IMR-90 (cell line): ENCODE data around the gene ZNHIT2. TPM values are rescaled to one million over a fixed set of nuclear protein-coding genes. Genes with fewer than 3 reads are reported as not detected.

Source experiments
- BHLHE40 ChIP-seq: fragments of 150-350 bp; IDR thresholded peaks from 2 replicates; pipeline ENCODE4 v1.6.1; 2016; ENCODE audit warnings: mild to moderate bottlenecking, low read depth, low read length
- MAFK ChIP-seq: IDR thresholded peaks from 2 replicates; pipeline ENCODE4 v1.6.1; 2012; ENCODE audit warnings: low read depth, low read length, improper control_type of control experiment
- MAZ ChIP-seq: IDR thresholded peaks from 2 replicates; pipeline ENCODE4 v1.6.1; 2012; ENCODE audit warnings: low read depth, mild to moderate bottlenecking, low read length, improper control_type of control experiment, moderate library complexity, borderline replicate concordance
- NFE2L2 ChIP-seq: fragments of 150-350 bp; IDR thresholded peaks from 2 replicates; pipeline ENCODE4 v1.6.1; 2016; ENCODE audit warnings: low read depth, mild to moderate bottlenecking, low read length
- RAD21 ChIP-seq: IDR thresholded peaks from 2 replicates; pipeline ENCODE4 v1.6.1; 2012; ENCODE audit warnings: low read length, improper control_type of control experiment
- SMC3 ChIP-seq: fragments of 150-350 bp; IDR thresholded peaks from 2 replicates; pipeline ENCODE4 v1.6.1; 2016; ENCODE audit warnings: low read depth, mild to moderate bottlenecking, antibody characterized with exemption, low read length, moderate library complexity
- polyA plus RNA-seq, 3 experiments: library from polyadenylated mRNA; depleted of rRNA; stranded (reverse); fragments of >200 nt; gene quantifications; 2 replicates each; pipeline ENCODE4 v1.2.3, GENCODE V29; 2012; ENCODE audit warnings: low replicate concordance in 1 of 3
- total RNA-seq: library from RNA; depleted of rRNA; stranded (reverse); fragments of >200 nt; gene quantifications from 2 replicates; pipeline ENCODE4 v1.2.3, GENCODE V29; 2012

The ZNHIT2 gene
- total and polyA plus RNA-seq, 2 of the 4 experiments (the other 2 are of a cell fraction): 3.9 to 5.9 TPM

DNA sequence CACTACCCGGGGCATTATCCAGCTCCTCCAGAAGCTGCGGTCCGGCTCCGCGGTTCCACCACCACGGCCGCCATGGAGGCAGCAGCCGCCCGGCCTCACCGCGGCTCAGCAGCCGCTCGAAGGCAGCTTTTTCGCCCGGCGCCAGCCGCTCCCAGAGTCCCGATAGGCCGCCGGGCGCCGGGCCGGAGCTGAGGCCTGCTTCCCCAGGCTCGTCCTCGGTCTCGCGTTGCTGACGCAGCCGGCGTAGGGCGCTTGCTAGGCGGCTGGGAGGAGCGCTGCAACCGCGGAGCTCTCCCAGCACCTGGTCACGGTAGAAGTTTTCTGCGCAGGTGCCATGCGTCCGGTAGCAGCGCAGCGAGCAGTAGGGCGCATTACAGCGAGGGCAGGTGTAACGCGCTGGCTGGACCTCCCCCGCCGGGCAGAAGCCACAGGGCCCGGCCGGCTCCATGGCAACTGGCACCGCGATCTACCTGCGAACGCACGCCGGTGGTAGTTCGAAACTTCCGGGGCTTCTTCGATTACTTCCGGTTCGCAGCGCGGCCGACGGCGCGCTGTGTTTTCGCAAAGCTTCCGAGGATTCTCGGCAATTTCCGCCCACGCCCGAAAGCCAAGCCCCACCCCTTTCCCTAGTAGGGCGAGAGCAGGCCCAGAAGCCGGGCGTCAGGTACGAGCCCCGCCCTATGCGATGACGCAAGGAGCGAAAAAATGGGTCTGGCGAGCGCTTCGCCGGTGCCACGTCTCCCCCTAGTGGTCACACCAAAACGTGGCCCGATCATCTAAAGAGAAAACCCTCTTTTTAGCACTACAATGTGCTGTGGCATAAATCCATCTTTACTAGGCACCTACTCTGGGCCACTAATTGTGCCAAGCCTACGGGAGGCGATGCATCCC lies at the start of gene ZNHIT2 (continued):
- TF ChIP-seq BHLHE40 (0 out of 2 replicates have a peak, but pooled peaks have one; percentile 31), NFE2L2 (no peak), MAZ (peak; percentile 83; the same call in 1 of the 2 replicates), MAFK (0 out of 2 replicates have a peak, but pooled peaks have one; percentile 8), RAD21 (peak; percentile 90), SMC3 (peak; percentile 70)
